ENCODE results near the gene FAM118A. TPM values are rescaled to one million over a fixed set of nuclear protein-coding genes. Genes with fewer than 3 reads are reported as not detected.

The FAM118A gene
- total and polyA plus RNA-seq, 2 of the 8 experiments (the other 6 are each of a cell fraction or from before 2014, with no cell fraction given) = 8.5 to 18.6 TPM

GRCh38 chr22:45281010-45281409 lies 28.7 kb upstream of the FAM118A start:
- Histone ChIP-seq H3K27ac (ENCODE audit: low read depth, low read length) (no peak overlapping the region), H3K4me3 (ENCODE audit: extremely low read depth in 1 of 4, insufficient read depth in 2 of 4, low read depth in 3 of 4, low read length in 4 of 4) (no peak overlapping the region), H3K79me1 (ENCODE audit: low read depth, low read length) (no peaks in the 10 kb centered on the region), H4K8ac (ENCODE audit: extremely low read depth, insufficient read depth, low read length) (no peak overlapping the region), H3K56ac (replicated peaks; ENCODE audit: insufficient read length, low read depth, low read length) (no peak overlapping the region), H3K79me2 (ENCODE audit: control insufficient read depth in 1 of 2, insufficient read depth in 2 of 2, low read length in 2 of 2) (no peaks in the 10 kb centered on the region), H2BK20ac (ENCODE audit: low read length) (no peak overlapping the region), H4K91ac (replicated peaks; ENCODE audit: insufficient read length, low read length) (no peak overlapping the region), H4K5ac (ENCODE audit: insufficient read length, low read depth, low read length) (no peak overlapping the region), H3K4me1 (replicated peaks in 1 of 4; ENCODE audit: control insufficient read depth in 3 of 4, insufficient read depth in 4 of 4, low read length in 3 of 4) (peaks cover 0 to 10% (median 7%) of the 10 kb centered on the region in 4 experiments; a peak in 6 of 7 replicates), H3K18ac (ENCODE audit: extremely low read depth, low read length) (no peak overlapping the region), H3K4ac (replicated peaks; ENCODE audit: insufficient read length, low read depth, low read length) (no peak overlapping the region), H2BK5ac (ENCODE audit: low read depth, low read length) (no peak overlapping the region), H3K27me3 (replicated peaks in 1 of 4; ENCODE audit: control insufficient read depth in 3 of 4, extremely low read depth in 1 of 4, insufficient read depth in 3 of 4, low read length in 3 of 4) (peaks cover 0 to 11% (median 2%) of the 10 kb centered on the region in 4 experiments; a peak in 4 of 7 replicates), H3K14ac (ENCODE audit: insufficient read length) (no peak overlapping the region), H2AFZ (ENCODE audit: low read length) (no peak overlapping the region), H3K23ac (ENCODE audit: insufficient read length) (no peak overlapping the region), H2BK12ac (ENCODE audit: low read depth, low read length) (no peak overlapping the region), H2BK15ac (ENCODE audit: low read length) (no peak overlapping the region), H4K20me1 (replicated peaks in 1 of 2; ENCODE audit: control insufficient read depth in 1 of 2, insufficient read depth in 2 of 2, low read length in 2 of 2) (no peaks in the 10 kb centered on the region), H3K9me3 (ENCODE audit: insufficient read depth in 2 of 2, low read depth in 1 of 2, low read length in 1 of 2) (no peaks in the 10 kb centered on the region), H3K36me3 (ENCODE audit: control insufficient read depth in 2 of 4, insufficient read depth in 4 of 4, low read length in 3 of 4) (no peaks in the 10 kb centered on the region), H3K9ac (replicated peaks in 1 of 4; ENCODE audit: extremely low read depth in 1 of 4, low read depth in 3 of 4, low read length in 3 of 4) (no peak overlapping the region), H2BK120ac (replicated peaks; ENCODE audit: low read depth, low read length) (no peak overlapping the region), H2AK5ac (ENCODE audit: low read depth, low read length) (no peak overlapping the region), H3K23me2 (ENCODE audit: low read depth, low read length) (peaks cover 7% of the 10 kb centered on the region), H3K4me2 (ENCODE audit: insufficient read depth in 1 of 2, low read depth in 2 of 2, low read length in 2 of 2) (no peak overlapping the region)
- POLR2A ChIA-PET (ENCODE audit: partially characterized antibody) = no interaction called here
- DNase-seq (ENCODE audit: low read depth in 1 of 2, low spot score in 2 of 2) (no peak), FAIRE-seq (no peak)
- TF ChIP-seq POLR2A (IDR thresholded peaks at IDR 0.05; ENCODE audit: control extremely low read depth in 1 of 2, low read depth in 2 of 2, low read length in 2 of 2) (no peak), RAD21 (IDR thresholded peaks at IDR 0.05 in 1 of 2, conservative IDR thresholded peaks at IDR 0.05 in 1 of 2; ENCODE audit: low read depth in 2 of 2, low read length in 2 of 2) (no peak), CEBPB (IDR thresholded peaks at IDR 0.05; ENCODE audit: low read depth, low read length) (no peak), NANOG (IDR thresholded peaks at IDR 0.05; ENCODE audit: insufficient read depth, low read depth, low read length, poor library complexity, severe bottlenecking) (no peak), SRF (IDR thresholded peaks at IDR 0.05; ENCODE audit: low read depth, low read length) (no peak), EGR1 (IDR thresholded peaks at IDR 0.05; ENCODE audit: borderline replicate concordance, low read depth, low read length) (no peak), EZH2 (IDR thresholded peaks at IDR 0.05; ENCODE audit: low read depth, low read length, severe bottlenecking) (no peak), SIN3A (conservative IDR thresholded peaks at IDR 0.05 in 1 of 2, IDR thresholded peaks at IDR 0.05 in 1 of 2; ENCODE audit: low read depth in 1 of 2, low read length in 2 of 2) (no peak), CREB1 (IDR thresholded peaks at IDR 0.05) (no peak), SIRT6 (IDR thresholded peaks at IDR 0.05; ENCODE audit: low read length) (no peak), CBX8 (IDR thresholded peaks at IDR 0.05; ENCODE audit: borderline replicate concordance, low read depth, low read length) (no peak), YY1 (IDR thresholded peaks at IDR 0.05; ENCODE audit: low read depth, low read length) (no peak), RNF2 (IDR thresholded peaks at IDR 0.05; ENCODE audit: borderline replicate concordance, low read depth, low read length, missing control alignments, poor library complexity, severe bottlenecking) (no peak), ZNF274 (IDR thresholded peaks at IDR 0.05; ENCODE audit: borderline replicate concordance, extremely low read depth, low read length) (no peak)
- TF ChIP-seq, protein P1, sequence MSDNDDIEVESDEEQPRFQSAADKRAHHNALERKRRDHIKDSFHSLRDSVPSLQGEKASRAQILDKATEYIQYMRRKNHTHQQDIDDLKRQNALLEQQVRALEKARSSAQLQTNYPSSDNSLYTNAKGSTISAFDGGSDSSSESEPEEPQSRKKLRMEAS (IDR thresholded peaks at IDR 0.05) = no peak
- WGBS, 2 experiments (ENCODE audit: extremely low coverage in 1 of 2, insufficient coverage in 1 of 2, insufficient read length in 1 of 2, insufficient replicate concordance in 2 of 2, low coverage in 1 of 2, low lambda C conversion rate in 2 of 2, missing lambda C conversion rate in 1 of 2) = 82 to 100% methylated on average over 1 to 3 of the region's 3 CpGs
- CTCF ChIA-PET (ENCODE audit: partially characterized antibody) = no interaction called here
